A204.1 (cell line): ENCODE data around the gene KLHL24.
"Not testable (repeated sequence)": the region's sequence is repeated elsewhere in the genome, so short reads cannot be mapped to it uniquely, and the experiment has no call there.

Source experiments
- FAIRE-seq: peaks from 2 replicates; lab custom pipeline; 2012; peaks lifted over from hg19 to GRCh38; lab: Jason Lieb, UNC

Gene KLHL24, protein sequence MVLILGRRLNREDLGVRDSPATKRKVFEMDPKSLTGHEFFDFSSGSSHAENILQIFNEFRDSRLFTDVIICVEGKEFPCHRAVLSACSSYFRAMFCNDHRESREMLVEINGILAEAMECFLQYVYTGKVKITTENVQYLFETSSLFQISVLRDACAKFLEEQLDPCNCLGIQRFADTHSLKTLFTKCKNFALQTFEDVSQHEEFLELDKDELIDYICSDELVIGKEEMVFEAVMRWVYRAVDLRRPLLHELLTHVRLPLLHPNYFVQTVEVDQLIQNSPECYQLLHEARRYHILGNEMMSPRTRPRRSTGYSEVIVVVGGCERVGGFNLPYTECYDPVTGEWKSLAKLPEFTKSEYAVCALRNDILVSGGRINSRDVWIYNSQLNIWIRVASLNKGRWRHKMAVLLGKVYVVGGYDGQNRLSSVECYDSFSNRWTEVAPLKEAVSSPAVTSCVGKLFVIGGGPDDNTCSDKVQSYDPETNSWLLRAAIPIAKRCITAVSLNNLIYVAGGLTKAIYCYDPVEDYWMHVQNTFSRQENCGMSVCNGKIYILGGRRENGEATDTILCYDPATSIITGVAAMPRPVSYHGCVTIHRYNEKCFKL

DNA sequence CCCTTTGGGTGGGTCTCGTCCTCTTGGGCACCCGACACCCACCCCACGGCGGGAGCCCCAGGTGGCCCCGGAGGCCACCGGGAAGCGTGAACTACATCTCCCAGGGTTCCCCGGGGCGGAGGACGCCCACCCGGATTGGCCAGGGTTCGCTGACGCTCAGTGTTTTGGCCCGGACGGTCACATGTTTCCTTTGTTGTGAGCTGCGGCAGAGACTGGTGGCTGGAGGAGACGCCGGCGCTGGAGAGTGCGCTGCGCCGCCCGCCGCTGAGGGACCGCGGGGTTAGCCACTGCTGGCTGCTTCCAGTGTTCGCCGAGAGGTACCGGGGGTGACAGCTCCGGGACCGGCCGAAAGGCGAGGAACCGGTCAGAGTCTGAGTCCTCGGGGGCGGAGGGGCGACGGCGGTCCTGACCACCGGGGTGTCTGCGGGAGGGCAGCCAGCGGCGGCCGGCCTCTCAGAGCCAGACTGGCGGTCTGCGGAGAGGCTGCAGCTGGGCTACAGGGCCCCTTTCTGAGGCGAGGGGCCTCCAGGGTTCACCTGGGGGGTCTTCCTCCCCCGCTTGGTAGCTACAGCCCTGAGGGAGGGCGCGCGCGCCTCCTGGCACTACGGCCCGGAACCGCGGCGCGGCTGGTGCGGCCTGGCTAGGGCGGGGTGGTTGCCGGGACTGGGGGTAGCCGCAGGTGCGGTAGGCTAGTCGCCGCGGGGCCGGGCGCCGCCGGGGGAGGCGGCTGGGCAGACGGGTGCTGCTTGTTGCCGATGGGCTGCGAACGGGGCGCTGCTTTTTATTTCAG lies at the start of gene KLHL24:
KLHL24 (plus strand) TSS at position 193 of the 790 bp plus-strand sequence. CDS start 14,734 bp downstream, outside the sequence.
- FAIRE-seq: no peak

DNA sequence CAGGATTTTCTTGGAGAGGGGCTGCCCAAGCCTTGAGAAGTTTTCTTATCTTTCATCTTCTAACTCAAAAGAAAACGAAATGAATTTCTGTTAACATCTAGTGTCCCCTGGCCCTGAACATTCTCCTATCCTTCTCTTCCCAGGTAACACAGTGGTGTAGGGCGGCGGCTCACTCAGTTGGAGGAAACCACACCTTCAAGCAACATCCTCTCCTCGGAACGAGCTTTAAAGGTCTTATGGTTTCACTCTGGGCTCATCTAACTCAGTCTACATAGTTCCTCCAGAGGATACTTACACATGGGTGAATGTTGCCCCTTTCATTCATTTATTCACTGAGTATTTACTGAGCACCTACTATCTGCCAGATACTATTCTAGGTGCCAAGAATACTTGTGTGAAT lies 48.9 kb upstream of the KLHL24 start:
- no peak for FAIRE-seq

DNA sequence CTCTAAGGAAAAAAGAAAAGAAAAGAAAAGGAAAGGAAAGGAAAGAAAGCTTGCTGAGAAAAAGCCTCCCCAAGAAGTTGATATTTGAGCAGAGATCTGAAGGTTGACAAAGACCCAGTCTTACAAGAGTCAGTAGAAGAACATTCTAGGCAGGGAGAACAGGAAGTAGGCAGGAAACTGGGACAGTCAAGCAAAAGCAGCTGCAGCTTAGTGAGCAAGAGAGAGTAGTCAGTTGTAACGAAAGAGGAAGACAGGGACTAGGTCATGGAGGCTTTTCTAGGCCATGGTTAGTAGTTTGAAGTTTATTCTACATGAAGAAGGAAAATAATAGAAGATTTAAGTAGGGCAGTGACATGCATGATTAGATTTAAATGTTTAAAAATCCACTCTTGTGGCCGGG lies 48.1 kb upstream of the KLHL24 start:
- no peak for FAIRE-seq

DNA sequence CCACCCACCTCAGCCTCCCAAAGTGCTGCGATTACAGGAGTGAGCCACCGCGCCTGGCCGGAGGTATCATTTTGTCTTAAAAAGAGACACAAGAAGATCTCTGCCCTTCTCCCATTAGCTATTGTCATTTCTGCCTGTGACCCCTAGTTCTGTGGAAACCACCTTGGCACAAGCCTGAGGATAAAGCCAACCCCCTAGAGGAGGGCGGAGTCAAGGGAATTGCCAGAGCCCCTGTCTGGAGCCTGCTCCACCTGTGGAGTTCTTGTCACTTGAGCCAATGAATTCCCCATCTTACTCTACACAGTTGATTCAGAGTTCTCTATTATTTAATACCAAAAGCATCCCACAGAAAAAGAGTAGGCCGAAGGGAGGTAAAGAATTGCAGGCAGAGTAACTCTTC lies 45.0 kb upstream of the KLHL24 start:
- no peak for FAIRE-seq

DNA sequence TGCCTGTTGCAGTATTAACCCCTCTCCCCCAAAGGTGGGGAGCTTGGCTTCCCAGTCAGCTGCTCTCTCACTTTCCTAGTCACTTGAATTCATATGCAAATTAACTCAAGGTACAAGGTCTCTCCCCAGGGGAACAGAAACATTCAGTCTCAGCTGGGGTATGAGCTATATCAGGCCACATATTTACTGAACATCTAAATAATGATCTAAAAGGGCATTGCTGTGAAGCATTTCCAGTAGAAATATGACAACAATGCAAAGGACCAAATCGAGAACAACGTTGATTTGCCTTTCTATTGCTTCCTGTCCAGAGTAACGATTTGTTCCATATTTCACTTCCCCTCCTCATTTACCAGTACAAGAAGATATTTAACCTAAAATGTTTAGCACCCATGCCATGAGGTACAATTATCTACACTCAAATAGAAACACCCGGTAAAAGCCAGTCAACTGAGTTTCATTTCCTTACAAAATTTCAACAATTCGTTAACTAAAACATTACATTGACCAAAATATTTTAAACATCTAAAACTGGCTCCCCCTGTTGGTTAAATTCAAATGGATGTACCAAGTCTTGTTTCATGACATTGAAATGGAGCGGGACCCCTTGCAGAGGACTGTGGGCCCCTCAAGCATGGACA lies 43.4 kb upstream of the KLHL24 start:
- no peak for FAIRE-seq

DNA sequence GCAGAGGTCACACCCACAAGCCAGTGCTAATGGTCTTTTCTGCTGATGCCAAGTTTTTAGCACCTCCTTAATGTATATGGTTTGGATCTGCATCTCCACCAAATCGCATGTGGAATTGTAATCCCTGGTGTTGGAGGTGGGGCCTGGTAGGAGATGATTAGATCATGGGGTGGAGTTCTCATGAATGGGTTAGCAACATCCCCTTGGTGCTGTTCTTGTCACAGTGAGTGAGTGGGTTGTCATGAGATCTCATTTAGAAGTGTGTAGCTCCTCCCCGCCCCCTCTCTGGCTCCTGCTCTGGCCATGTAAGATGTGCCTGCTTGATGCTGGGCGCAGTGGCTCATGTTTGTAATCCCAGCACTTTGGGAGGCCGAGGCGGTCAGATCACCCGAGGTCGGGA lies 42.6 kb upstream of the KLHL24 start:
- no peak for FAIRE-seq

DNA sequence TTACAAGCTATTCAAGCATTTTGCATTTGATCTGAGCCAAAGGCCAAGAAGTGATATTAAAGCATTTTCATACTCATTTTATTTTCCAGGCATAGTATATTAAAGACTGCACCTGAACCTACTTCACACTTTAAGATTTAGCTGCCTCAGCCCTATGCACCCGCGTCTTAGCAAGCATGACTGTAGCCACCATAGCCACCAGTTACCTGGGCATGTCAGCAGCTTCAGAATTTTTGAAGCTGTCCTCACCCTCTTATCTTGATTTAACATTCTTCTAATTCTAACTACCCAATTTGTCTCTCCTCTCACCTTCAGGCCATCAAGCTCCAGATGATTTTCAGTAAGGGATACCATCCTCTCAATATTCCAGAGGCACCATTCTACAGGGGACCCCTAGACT lies 40.8 kb upstream of the KLHL24 start:
- FAIRE-seq: no peak

DNA sequence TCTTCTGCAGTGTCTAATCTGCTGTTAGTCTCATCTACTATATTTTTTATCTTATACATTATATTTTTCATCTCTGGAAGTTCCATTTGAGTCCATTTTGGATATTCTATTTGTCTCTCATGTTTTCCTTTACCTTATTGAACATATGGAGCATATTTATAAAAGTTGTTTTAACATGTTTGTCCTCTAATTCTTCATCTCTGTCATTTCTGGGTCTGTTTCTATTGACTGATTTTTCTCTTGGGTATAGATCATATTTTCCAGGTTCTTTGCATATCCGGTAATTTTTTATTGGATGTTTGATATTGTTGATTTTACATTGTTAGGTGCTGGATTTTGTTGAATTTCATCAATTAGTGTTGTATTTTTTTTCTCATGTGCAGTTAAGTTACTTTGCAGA lies 37.5 kb upstream of the KLHL24 start:
- FAIRE-seq: no peak

DNA sequence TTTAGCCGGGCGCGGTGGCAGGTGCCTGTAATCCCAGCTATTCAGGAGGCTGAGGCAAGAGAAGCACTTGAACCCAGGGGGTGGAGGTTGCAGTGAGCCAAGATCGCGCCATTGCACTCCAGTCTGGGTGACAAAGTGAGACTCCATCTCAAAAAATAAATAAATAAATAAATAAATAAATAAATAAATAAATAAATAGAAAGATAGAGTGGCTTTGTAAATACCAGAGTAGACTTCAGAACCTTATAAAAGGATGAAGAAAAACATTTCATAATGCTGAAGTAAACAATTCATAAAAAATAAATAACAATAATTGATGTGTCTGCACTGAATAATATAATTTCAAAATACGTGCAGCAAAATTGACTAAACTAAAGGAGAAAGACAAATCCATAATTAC lies 24.1 kb upstream of the KLHL24 start:
- FAIRE-seq: not testable (repeated sequence)

DNA sequence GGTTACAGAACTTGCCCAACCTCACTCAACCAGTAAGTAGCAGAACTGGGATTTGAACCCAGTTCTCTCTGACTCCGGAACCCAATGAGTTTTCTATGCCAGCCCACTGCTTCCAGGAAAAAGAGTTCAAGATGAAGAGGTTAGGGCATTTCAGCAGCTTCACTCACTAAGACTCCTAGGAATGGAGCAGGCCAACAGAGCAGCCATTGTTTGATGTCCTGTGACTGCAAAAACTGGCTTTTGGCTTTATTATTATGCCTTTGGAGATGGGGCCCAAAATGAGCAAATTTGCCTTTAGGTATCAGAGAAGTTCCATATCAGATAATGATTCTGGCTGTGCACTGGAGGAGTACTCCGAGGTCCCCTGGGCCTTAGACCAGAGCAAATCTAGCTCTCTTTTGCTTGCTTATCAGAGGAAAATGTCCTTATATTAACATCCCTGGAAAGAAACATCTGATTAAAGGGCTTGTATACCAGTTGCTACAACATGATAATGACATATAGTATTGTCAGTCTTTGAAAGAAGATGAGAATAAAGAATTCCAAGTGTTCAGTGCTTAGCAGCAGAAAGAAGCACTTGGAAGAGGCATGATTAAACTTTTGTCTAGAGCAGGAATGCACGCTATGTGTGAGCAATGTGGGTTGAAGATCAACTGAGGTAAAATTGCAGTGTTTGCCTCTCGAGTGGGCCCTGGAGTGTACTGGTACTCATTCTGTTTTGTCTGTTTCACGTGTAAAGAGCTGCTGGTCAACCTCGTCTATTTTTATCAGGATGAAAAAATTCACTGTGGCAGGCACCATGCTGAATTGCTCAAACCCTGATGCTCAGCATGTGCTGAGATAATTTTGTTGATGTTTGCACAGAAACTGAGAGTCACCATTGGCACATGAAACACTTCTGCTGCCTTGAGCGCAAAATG lies 21.8 kb upstream of the KLHL24 start:
- no peak for FAIRE-seq

DNA sequence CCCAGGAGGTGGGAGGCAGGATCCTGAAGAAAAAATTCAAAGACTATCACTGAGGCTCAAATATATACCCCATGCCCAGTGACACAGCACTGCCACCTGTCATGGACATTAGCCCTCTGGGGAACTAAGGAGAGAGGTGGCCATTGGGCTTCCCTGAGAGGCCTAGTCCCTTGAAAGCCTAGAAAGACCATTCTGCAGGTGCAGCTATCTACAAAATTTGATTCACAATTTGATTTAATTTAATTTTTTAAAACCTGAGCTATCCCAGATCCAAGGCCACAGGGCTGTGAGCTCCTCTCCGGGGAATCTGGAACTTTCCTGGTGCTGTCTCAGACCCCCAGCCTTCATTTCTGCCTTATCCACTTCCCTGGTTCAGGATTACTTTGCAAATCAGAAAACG lies 16.9 kb upstream of the KLHL24 start:
- no peak for FAIRE-seq

DNA sequence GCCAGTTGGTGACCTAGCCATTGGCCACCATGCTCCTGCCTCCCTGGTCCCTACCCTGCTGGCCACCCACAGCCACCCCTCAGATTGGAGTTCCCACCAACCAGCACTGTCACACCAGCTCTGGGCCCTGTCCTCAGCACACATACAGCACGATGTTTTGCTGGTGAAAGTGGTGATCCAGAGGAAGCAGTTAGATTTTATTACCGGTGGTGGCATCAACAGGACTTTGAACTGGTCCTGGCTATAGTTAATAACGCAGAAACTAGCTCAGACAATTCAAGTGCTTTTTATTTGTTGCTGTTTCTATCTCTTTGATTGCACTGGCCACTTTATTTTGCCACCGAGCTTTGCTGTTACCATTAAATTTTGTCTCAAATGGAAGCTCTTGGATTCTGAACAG lies 16.4 kb upstream of the KLHL24 start:
- no peak for FAIRE-seq

DNA sequence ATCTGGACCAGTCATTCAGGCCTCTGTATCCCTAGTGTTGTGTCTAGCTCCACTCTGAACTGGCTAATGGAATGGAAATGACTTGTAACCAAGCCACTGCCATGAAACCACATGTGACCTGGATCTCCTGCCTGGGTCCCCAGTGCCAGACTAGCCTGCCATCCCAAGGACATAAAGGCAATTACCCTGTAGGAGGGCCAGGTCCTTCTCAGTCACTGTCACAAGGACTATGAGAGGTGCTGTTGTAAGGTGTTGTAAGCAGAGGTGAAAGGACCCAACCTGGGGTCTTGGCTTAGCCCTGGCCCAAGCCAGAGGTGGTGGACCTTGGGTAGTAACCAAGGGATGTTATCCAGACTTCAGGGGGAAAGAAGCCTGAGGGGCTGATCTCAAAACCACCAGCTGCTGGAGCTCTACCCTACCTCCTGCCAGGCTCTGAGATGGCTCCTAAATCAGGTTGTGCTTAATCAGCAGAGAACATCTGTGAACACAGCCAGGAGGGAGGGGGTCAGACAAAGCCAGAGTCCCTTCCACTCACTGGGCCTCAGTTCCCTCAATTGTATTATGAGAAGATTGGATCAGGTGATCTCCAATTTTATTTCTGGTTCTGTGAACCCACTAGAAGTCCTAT lies 15.7 kb upstream of the KLHL24 start:
- no peak for FAIRE-seq

DNA sequence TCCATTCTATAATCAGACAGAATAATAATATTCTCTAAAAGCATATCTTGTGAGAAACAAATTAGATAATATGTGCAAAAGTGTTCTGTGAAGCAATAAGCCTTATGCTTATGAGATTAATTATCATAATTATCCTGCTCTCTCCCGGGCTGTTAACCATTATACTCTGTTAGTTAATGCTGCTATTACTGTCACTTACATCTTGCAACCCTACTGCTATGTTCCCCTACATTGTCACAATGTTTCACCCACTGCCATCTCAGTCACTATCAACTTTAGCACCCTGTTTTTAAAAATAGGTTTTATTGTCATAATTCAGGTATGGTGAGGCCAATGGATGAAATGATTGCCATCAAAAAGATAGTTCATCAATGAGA lies 15.2 kb upstream of the KLHL24 start:
- no peak for FAIRE-seq

DNA sequence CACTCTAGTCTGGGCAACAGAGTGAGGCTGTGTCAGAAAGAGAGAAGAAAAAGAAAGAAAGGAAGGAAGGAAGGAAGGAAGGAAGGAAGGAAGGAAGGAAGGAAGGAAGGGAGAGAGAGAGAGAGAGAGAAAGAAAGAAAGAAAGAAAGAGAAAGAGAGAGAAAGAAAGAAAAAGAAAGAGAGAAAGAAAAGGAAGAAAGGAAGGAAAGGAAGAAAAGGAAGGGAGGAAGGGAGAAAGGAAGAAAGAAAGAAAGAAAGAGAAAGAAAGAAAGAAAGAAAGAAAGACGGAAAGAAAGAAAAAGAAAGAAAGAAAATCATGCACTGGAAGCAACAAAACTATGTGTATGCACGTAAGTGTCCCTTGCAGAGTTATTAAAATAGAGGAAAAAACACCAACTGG lies 12.9 kb upstream of the KLHL24 start:
- FAIRE-seq: not testable (repeated sequence)

DNA sequence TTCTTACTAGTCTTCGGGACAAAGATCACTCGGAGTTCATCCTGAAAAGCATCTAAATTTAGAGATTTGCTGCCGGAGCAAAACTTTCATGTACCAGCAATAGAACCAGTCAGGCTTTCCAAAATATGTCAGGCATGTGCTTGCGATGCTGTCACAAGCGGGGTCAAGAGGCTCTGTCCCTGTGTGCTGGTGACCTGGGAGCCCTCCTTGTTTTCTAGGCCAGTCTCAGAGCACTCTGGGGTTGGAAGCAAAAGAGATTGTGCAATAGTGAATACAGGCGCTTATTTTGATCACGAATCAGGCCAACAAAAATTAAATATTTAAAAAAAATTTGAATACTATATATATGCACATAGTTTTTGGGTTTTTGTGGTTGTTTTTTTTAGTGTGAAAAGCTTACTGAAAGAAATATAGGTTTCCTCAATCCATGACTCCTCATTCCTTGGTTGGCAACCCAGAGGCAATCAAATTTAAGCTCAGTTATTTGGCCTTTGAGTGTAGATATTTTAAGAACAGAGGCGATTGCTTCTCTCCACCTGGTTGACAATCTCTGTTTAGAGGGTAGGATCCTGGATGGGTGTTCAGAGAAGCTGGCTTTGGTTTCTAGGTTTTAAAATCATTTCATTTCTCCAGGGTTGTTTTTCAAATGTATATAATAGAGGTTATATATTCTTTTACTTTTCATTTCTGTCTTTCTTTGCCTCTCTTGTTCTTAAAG lies 8.4 kb upstream of the KLHL24 start:
- no peak for FAIRE-seq

DNA sequence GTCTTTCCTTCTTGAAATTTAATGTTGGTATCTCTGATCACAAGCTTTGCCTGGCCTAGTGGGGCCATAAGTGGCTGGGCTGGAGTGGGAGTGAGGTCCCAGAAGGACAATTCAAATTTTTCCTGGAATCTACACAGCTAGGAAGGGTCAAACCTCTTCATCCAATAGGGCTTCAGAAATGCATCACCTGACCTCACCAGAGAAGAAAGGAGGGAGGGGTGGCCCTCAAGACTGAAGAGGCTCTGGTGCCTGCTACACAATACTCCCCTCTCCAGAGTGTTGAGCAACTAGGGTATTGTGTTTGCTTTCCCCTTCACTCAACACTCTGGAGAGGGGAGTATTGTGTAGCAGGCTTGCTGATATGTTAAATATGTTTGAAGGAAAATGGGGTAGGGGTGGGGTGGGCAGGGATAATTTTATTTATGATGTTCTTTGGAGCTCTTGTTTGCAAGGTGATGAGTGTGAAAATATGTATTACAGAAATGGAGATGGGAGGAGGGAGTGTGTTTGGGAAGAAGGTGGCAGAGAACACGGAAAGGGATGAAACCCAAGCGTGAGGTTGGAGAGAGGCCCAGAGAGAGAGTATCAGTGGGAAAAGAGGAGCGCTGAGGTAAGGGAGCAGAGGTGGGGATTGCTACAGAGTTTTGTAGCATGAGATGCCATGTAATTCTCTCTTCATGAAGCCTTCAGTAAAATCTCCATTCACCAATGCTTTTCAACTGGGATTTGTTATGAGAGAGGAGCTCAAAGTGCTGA lies 5.7 kb upstream of the KLHL24 start:
- no peak for FAIRE-seq

DNA sequence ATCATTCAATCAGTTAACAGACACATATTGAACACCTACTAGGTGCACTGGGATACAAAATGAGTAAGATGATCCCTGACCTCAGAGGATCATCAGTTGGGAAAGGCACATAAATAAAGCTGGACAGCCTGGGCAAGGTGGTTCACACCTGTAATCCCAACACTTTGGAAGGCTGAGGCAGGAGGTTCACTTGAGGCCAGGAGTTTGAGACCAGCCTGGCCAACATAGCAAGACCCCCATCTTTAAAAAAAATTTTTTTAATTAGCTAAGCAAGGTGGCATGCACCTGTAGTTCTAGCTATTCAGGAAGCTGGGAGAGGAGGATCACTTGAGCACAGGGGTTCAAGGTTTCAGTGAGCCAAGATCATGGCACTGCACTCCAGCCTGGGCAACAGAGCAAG lies 3.7 kb upstream of the KLHL24 start:
- FAIRE-seq: no peak

DNA sequence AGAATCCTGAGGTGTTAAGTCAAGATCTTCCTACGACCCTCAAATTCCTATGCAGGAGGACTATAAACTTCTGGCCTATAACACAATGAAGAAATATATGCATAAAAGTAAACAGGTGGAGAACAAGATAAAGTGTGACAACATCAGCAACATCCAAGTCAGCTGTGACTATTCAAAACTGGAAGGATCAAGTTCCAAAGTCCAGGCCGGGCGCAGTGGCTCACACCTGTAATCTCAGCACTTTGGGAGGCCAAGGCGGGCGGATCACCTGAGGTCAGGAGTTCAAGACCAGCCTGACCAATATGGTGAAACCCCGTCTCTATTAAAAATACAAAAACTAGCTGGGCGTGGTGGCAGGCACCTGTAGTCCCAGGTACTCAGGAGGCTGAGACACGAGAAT lies 2.7 kb upstream of the KLHL24 start:
- not testable (repeated sequence) for FAIRE-seq

DNA sequence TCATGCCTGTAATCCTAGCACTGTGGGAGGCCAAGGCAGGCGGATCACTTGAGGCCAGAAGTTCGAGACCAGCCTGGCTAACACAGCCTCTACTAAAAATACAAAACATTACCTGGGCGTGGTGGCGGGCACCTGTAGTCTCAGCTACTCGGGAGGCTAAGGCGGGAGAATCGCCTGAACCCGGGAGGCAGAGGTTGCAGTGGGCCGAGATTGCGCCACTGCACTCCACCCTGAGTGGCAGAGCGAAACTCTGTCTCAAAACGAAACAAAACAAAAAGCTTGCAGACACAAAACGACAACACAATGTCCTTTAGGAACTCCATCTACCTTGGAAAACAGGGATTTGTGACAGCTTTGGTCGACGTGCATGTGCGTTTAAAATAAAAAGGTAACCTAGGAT lies 716 bp upstream of the KLHL24 start:
- FAIRE-seq: no peak
